Mesothelial cell of epicardium (in vitro differentiated cells): ENCODE results near the gene SLC16A13. TPM values are rescaled to one million over a fixed set of nuclear protein-coding genes. Genes with fewer than 3 reads are reported as not detected.

Source experiments
- DNase-seq, 2 experiments: peaks; one replicate each; pipeline ENCODE4 v3.0.0; 2021; ENCODE audit warnings: low spot score in 2 of 2; ENCODE audit not compliant: unreplicated experiment in 2 of 2
- H3K27ac Mint-ChIP-seq: 2 replicates; pipeline ENCODE4 v1.8.0; 2021; ENCODE audit warnings: mixed read lengths
- H3K27me3 Mint-ChIP-seq: 2 replicates; pipeline ENCODE4 v1.8.0; 2021; ENCODE audit warnings: low read depth, mixed read lengths
- H3K36me3 Mint-ChIP-seq: 2 replicates; pipeline ENCODE4 v1.8.0; 2021; ENCODE audit warnings: mixed read lengths
- H3K4me1 Mint-ChIP-seq: 2 replicates; pipeline ENCODE4 v1.8.0; 2021; ENCODE audit warnings: mixed read lengths
- H3K4me3 Mint-ChIP-seq: 2 replicates; pipeline ENCODE4 v1.8.0; 2021; ENCODE audit warnings: mild to moderate bottlenecking, moderate library complexity, mixed read lengths
- H3K9me3 Mint-ChIP-seq: 2 replicates; pipeline ENCODE4 v1.8.0; 2021; ENCODE audit warnings: mixed read lengths
- CTCF ChIP-seq: fragments of 200-600 bp; sonication (generic); IDR thresholded peaks from one replicate; pipeline ENCODE4 v1.5.0; 2021; ENCODE audit warnings: antibody characterized with exemption; ENCODE audit not compliant: unreplicated experiment
- total RNA-seq: library from RNA; stranded (reverse); gene quantifications from 3 replicates; pipeline ENCODE4 v1.2.1, GENCODE V29; 2021

Gene SLC16A13
- total RNA-seq, 1 donor from 2014 or later = 10.4 TPM

DNA sequence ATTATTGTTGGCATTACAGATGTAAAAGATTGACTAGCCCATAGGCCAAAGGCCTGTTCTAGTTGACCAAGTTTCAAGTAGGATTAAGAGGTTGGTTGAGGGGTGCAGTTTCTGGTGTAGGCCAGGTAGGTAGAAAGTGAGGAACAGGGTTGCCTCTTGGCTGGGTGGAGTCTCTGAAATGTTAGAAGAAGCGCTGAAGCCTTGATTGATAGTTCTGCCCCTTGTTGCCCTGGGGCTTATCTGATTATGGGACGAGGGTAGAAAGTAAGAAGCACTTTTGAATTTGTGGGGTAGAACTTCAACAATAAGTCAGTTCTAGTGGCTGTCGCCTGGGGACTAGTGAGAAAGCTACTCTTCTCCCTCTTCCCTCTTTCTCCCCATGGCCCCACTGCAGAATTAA lies 6.7 kb upstream of the SLC16A13 start:
- Mint-ChIP-seq H3K4me1 (no peaks in the 10 kb centered on the region), H3K27me3 (peaks cover 21% of the 10 kb centered on the region), H3K4me3 (no peak overlapping the region), H3K36me3 (no peaks in the 10 kb centered on the region), H3K9me3 (no peaks in the 10 kb centered on the region), H3K27ac (no peak overlapping the region)
- TF ChIP-seq CTCF = no peak
- DNase-seq = no peak

DNA sequence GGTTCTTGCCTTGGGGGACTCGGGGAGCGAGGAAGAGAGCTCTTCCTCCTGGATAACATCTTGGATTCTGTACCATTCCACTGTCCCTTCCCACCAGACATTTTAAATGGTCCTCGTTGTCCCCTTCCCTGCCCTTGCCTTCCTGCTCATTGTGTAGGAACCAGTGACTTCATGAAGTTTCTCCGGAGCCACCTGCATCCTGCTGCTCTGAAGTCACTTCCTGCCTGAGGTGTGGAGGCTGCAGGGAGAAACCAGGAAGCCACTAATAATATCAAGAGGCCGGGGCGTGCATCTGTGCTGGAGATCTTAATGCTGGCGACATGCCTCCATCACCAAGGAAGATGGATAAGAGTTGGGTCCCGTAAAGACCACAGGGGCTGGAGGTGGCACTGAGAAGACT lies 6.2 kb upstream of the SLC16A13 start:
- no peaks in the 10 kb centered on the region for H3K9me3 Mint-ChIP-seq
- TF ChIP-seq CTCF = no peak
- peaks cover 15% of the 10 kb centered on the region for H3K27me3 Mint-ChIP-seq
- H3K36me3 Mint-ChIP-seq = no peaks in the 10 kb centered on the region
- H3K27ac Mint-ChIP-seq = no peak overlapping the region
- DNase-seq = no peak
- H3K4me1 Mint-ChIP-seq = no peaks in the 10 kb centered on the region
- H3K4me3 Mint-ChIP-seq = no peak overlapping the region

DNA sequence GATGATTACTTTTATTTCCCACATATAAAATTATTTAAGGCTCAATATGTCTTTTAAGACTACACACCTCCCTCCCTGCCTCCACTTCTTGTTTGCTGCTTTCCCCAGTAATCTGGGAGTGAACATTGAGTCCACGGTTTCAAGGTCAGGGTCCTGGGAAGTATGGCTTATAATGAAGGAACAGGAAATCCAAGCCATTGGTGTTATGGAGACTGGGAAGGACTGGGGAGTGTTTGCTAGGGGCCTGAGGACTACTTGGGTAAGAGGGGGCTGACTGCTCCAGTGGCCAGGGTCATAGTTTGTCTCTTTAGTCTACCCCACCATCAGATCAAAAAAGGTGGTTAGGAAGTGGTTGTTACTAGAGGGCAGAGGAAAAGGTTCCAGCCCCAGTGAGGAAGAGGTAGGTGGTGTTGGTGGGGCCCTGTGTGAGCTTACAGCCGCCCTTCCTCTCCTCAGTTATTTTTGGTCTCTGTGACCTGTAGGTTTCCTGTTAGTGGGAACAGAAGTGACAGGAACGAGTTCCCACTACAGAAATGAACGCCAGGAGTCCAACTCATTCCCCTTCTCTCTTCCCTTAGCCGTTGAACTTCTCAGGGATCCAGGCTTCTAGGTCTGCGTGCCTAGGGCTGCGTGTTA lies 742 bp upstream of the SLC16A13 start:
- Mint-ChIP-seq H3K36me3 (no peaks in the 10 kb centered on the region), H3K4me3 (peak overlapping the region; percentile 84), H3K4me1 (peaks cover 20% of the 10 kb centered on the region), H3K9me3 (no peaks in the 10 kb centered on the region), H3K27ac (peak overlapping the region; percentile 89), H3K27me3 (no peaks in the 10 kb centered on the region)
- no peak for DNase-seq
- no peak for TF ChIP-seq CTCF

DNA sequence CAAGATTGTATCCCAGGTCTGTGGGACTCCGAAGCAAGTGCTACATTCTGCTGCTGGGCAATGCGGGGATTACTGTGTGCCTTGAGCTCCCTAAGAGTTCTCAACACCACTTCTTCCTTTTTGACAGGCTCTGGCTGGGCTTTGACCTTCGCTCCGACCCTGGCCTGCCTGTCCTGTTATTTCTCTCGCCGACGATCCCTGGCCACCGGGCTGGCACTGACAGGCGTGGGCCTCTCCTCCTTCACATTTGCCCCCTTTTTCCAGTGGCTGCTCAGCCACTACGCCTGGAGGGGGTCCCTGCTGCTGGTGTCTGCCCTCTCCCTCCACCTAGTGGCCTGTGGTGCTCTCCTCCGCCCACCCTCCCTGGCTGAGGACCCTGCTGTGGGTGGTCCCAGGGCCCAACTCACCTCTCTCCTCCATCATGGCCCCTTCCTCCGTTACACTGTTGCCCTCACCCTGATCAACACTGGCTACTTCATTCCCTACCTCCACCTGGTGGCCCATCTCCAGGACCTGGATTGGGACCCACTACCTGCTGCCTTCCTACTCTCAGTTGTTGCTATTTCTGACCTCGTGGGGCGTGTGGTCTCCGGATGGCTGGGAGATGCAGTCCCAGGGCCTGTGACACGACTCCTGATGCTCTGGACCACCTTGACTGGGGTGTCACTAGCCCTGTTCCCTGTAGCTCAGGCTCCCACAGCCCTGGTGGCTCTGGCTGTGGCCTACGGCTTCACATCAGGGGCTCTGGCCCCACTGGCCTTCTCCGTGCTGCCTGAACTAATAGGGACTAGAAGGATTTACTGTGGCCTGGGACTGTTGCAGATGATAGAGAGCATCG lies 2.4 kb downstream of the SLC16A13 start:
- Mint-ChIP-seq H3K27me3 (peaks cover 16% of the 10 kb centered on the region), H3K27ac (no peak overlapping the region), H3K4me3 (peak overlapping the region; percentile 24), H3K36me3 (no peaks in the 10 kb centered on the region), H3K4me1 (peaks cover 33% of the 10 kb centered on the region), H3K9me3 (no peaks in the 10 kb centered on the region)
- TF ChIP-seq CTCF = no peak
- DNase-seq = no peak

GRCh38 chr17:7039832-7040231 lies 4.0 kb downstream of the SLC16A13 start:
- H3K4me3 Mint-ChIP-seq = no peak overlapping the region
- peaks cover 36% of the 10 kb centered on the region for H3K4me1 Mint-ChIP-seq
- H3K27ac Mint-ChIP-seq = no peak overlapping the region
- no peaks in the 10 kb centered on the region for H3K36me3 Mint-ChIP-seq
- H3K9me3 Mint-ChIP-seq = no peaks in the 10 kb centered on the region
- no peak for TF ChIP-seq CTCF
- no peak for DNase-seq
- H3K27me3 Mint-ChIP-seq = peaks cover 22% of the 10 kb centered on the region
